Hepatocyte (in vitro differentiated cells): ENCODE data around the gene TMPRSS12.

ENCODE experiments used
- EZH2 ChIP-seq: fragments of 200-600 bp; sonication (generic); IDR thresholded peaks from 2 replicates; pipeline ENCODE4 v1.6.1; 2016; ENCODE audit warnings: antibody characterized with exemption, mild to moderate bottlenecking, borderline replicate concordance
- EZH2phosphoT487 ChIP-seq: fragments of 200-600 bp; sonication (generic); IDR thresholded peaks from one replicate; pipeline ENCODE4 v1.6.1; 2018; ENCODE audit warnings: antibody characterized with exemption, mild to moderate bottlenecking, low read depth, moderate library complexity; ENCODE audit not compliant: unreplicated experiment, severe bottlenecking
- TF ChIP-seq, protein P1 (sequence below): fragments of 200-600 bp; sonication (generic); IDR thresholded peaks from 2 replicates; pipeline ENCODE4 v1.5.1; 2016; ENCODE audit warnings: antibody characterized with exemption, mild to moderate bottlenecking; ENCODE audit not compliant: poor library complexity

DNA sequence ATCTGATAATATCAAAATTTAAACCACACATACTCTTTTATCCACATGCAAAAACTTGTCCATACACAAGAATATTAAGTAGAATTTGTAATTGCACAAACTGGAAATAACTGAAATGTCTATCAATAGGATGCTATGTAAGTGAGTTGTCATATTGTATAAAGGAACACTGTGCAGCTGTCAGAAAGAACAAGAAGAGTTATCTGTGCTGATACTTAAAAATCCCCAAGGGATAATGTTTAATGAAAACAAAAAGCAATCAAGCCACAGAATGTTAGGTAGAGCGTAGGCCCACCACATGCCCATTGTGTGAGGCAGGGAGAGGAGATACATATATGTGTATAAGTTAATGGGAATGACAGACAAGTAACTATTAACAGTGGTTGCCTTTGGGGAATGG, 83.7 kb downstream of the TMPRSS12 start:
- TF ChIP-seq, protein P1, sequence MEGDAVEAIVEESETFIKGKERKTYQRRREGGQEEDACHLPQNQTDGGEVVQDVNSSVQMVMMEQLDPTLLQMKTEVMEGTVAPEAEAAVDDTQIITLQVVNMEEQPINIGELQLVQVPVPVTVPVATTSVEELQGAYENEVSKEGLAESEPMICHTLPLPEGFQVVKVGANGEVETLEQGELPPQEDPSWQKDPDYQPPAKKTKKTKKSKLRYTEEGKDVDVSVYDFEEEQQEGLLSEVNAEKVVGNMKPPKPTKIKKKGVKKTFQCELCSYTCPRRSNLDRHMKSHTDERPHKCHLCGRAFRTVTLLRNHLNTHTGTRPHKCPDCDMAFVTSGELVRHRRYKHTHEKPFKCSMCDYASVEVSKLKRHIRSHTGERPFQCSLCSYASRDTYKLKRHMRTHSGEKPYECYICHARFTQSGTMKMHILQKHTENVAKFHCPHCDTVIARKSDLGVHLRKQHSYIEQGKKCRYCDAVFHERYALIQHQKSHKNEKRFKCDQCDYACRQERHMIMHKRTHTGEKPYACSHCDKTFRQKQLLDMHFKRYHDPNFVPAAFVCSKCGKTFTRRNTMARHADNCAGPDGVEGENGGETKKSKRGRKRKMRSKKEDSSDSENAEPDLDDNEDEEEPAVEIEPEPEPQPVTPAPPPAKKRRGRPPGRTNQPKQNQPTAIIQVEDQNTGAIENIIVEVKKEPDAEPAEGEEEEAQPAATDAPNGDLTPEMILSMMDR, result no peak
- no peak for TF ChIP-seq EZH2
- TF ChIP-seq EZH2phosphoT487, result no peak
